NB4 (cell line): ENCODE measurements around the gene LURAP1L.

Source experiments
- CTCF ChIP-seq: IDR thresholded peaks from one replicate; pipeline ENCODE4 v1.5.1; 2012; ENCODE audit warnings: low read depth, low read length
- TF ChIP-seq, protein P1 (sequence below): IDR thresholded peaks from 2 replicates; pipeline ENCODE4 v1.6.1; 2011; ENCODE audit warnings: low read depth, low read length

DNA sequence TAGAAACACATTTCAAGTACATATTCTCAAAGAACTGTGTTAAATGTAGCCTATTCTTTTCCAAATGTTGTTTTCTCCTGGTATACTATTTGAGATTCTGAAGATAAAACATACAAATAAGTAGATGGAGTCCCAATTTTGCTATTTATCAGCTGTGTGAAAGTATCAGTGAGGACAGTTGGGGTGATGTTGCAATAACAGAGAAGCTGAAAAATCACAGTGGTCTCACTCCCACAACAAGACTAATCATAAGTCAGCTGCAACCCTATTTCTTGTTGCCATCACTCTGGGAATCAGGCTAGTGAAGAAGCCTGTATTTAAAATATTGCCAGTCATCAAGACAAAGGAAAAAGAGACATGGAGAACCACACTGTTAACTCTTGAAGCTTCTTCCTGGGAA lies 25.9 kb upstream of the LURAP1L start:
- TF ChIP-seq CTCF = no peak
- TF ChIP-seq, protein P1, sequence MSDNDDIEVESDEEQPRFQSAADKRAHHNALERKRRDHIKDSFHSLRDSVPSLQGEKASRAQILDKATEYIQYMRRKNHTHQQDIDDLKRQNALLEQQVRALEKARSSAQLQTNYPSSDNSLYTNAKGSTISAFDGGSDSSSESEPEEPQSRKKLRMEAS = no peak
